ENCODE measurements around the gene LATS2.

The LATS2 gene

DNA sequence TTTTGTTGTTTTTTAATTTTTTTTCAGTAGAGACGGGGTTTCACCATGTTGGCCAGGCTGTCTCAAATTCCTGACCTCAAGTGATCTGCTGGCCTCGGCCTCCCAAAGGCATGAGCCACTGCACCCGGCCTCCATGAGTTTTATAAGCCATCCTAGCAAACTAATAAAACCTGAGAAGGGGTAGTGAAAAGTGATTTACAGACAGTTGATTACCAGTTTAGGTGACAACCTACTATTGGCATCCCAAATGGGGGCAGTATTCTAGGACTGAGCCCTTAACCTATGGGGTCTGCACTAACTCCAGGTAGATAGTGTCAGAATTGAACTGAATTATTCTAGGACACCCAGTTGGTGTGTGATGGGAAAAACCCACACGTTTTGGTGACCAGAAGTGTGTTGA, 6.5 kb upstream of the LATS2 start:
- Histone ChIP-seq H3K4me3 (IDR thresholded peaks at IDR 0.05; ENCODE audit: insufficient read depth, low read depth, low read length) (no peak overlapping the region), H3K27ac (no peak overlapping the region), H3K79me2 (ENCODE audit: insufficient read depth, low read depth) (no peaks in the 10 kb centered on the region), H3K4me1 (ENCODE audit: low read depth, poor library complexity, severe bottlenecking) (no peaks in the 10 kb centered on the region), H4K20me1 (ENCODE audit: insufficient read depth) (no peaks in the 10 kb centered on the region), H3K36me3 (ENCODE audit: insufficient read depth) (no peaks in the 10 kb centered on the region), H3K4me2 (no peak overlapping the region), H3K9ac (no peak overlapping the region), H2AFZ (ENCODE audit: low read depth) (no peak overlapping the region), H3K27me3 (ENCODE audit: insufficient read depth, low read depth) (no peaks in the 10 kb centered on the region)
- TF ChIP-seq, protein P1, sequence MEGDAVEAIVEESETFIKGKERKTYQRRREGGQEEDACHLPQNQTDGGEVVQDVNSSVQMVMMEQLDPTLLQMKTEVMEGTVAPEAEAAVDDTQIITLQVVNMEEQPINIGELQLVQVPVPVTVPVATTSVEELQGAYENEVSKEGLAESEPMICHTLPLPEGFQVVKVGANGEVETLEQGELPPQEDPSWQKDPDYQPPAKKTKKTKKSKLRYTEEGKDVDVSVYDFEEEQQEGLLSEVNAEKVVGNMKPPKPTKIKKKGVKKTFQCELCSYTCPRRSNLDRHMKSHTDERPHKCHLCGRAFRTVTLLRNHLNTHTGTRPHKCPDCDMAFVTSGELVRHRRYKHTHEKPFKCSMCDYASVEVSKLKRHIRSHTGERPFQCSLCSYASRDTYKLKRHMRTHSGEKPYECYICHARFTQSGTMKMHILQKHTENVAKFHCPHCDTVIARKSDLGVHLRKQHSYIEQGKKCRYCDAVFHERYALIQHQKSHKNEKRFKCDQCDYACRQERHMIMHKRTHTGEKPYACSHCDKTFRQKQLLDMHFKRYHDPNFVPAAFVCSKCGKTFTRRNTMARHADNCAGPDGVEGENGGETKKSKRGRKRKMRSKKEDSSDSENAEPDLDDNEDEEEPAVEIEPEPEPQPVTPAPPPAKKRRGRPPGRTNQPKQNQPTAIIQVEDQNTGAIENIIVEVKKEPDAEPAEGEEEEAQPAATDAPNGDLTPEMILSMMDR (conservative IDR thresholded peaks at IDR 0.05; ENCODE audit: low read depth, low read length) = no peak

- no peak overlapping the region for H3K4me2 ChIP-seq
These were observed 5.6 kb upstream of the LATS2 start for GRCh38 chr13:21066946-21067345.

GRCh38 chr13:21065686-21066085, 4.3 kb upstream of the LATS2 start:
- no peak overlapping the region for H3K4me3 ChIP-seq (IDR thresholded peaks at IDR 0.05; ENCODE audit: insufficient read depth, low read depth, low read length)
- H3K9ac ChIP-seq = no peak overlapping the region
- no peak overlapping the region for H2AFZ ChIP-seq (ENCODE audit: low read depth)
- TF ChIP-seq, protein P1 (conservative IDR thresholded peaks at IDR 0.05; ENCODE audit: low read depth, low read length) = no peak
- H3K4me2 ChIP-seq = no peak overlapping the region
- H3K4me1 ChIP-seq (ENCODE audit: low read depth, poor library complexity, severe bottlenecking) = no peaks in the 10 kb centered on the region
- no peaks in the 10 kb centered on the region for H3K36me3 ChIP-seq (ENCODE audit: insufficient read depth)
- H3K27ac ChIP-seq = no peak overlapping the region
- H3K27me3 ChIP-seq (ENCODE audit: insufficient read depth, low read depth) = no peaks in the 10 kb centered on the region
- no peaks in the 10 kb centered on the region for H3K79me2 ChIP-seq (ENCODE audit: insufficient read depth, low read depth)
- H4K20me1 ChIP-seq (ENCODE audit: insufficient read depth) = no peaks in the 10 kb centered on the region

More at GRCh38 chr13:21066946-21067345, 5.6 kb upstream of the LATS2 start:
- no peak overlapping the region for H2AFZ ChIP-seq (ENCODE audit: low read depth)
- no peaks in the 10 kb centered on the region for H3K4me1 ChIP-seq (ENCODE audit: low read depth, poor library complexity, severe bottlenecking)
- no peak overlapping the region for H3K4me3 ChIP-seq (IDR thresholded peaks at IDR 0.05; ENCODE audit: insufficient read depth, low read depth, low read length)
- TF ChIP-seq, protein P1 (conservative IDR thresholded peaks at IDR 0.05; ENCODE audit: low read depth, low read length) = no peak
- H3K36me3 ChIP-seq (ENCODE audit: insufficient read depth) = no peaks in the 10 kb centered on the region
- H3K27ac ChIP-seq = no peak overlapping the region
- no peak overlapping the region for H3K9ac ChIP-seq
- H3K27me3 ChIP-seq (ENCODE audit: insufficient read depth, low read depth) = no peaks in the 10 kb centered on the region
- no peaks in the 10 kb centered on the region for H3K79me2 ChIP-seq (ENCODE audit: insufficient read depth, low read depth)
- H4K20me1 ChIP-seq (ENCODE audit: insufficient read depth) = no peaks in the 10 kb centered on the region

GRCh38 chr13:21063031-21063430, 1.6 kb upstream of the LATS2 start:
- no peaks in the 10 kb centered on the region for H3K36me3 ChIP-seq (ENCODE audit: insufficient read depth)
- H3K9ac ChIP-seq = no peak overlapping the region
- no peaks in the 10 kb centered on the region for H3K79me2 ChIP-seq (ENCODE audit: insufficient read depth, low read depth)
- no peak overlapping the region for H3K27ac ChIP-seq
- H3K4me3 ChIP-seq (IDR thresholded peaks at IDR 0.05; ENCODE audit: insufficient read depth, low read depth, low read length) = no peak overlapping the region
- H3K4me2 ChIP-seq = no peak overlapping the region
- TF ChIP-seq, protein P1 (conservative IDR thresholded peaks at IDR 0.05; ENCODE audit: low read depth, low read length) = no peak
- H4K20me1 ChIP-seq (ENCODE audit: insufficient read depth) = no peaks in the 10 kb centered on the region
- H2AFZ ChIP-seq (ENCODE audit: low read depth) = no peak overlapping the region
- H3K4me1 ChIP-seq (ENCODE audit: low read depth, poor library complexity, severe bottlenecking) = no peaks in the 10 kb centered on the region
- no peaks in the 10 kb centered on the region for H3K27me3 ChIP-seq (ENCODE audit: insufficient read depth, low read depth)

Data from KMS-11 (cell line).